Effector memory CD8-positive, alpha-beta T cell (primary cell): Measurements from ENCODE around the gene EIF2S3.

Source experiments
- ATAC-seq: fragments of 150-1000 bp; cut with Tn5 transposase; replicated peaks from 2 replicates; pipeline ENCODE4 v1.10.0; 2021; ENCODE audit warnings: mild to moderate bottlenecking, moderate library complexity
- DNase-seq, 3 experiments: peaks; one replicate each; pipeline ENCODE4 v3.0.0; 2021
- H3K27ac Mint-ChIP-seq, 2 donors: one replicate each; pipeline ENCODE4 v1.8.0; 2022; ENCODE audit warnings: mild to moderate bottlenecking in 2 of 2, mixed read lengths in 2 of 2, moderate library complexity in 2 of 2
- H3K27me3 Mint-ChIP-seq, 2 donors: one replicate each; pipeline ENCODE4 v1.8.0; 2022; ENCODE audit warnings: mixed read lengths in 2 of 2
- H3K36me3 Mint-ChIP-seq: one replicate; pipeline ENCODE4 v1.8.0; 2022; ENCODE audit warnings: mild to moderate bottlenecking, moderate library complexity, mixed read lengths; ENCODE audit not compliant: insufficient read depth
- H3K4me1 Mint-ChIP-seq, 2 donors: one replicate each; pipeline ENCODE4 v1.8.0; 2022; ENCODE audit warnings: low read depth in 2 of 2, mixed read lengths in 2 of 2
- H3K4me3 Mint-ChIP-seq, 2 donors: one replicate each; pipeline ENCODE4 v1.8.0; 2022; ENCODE audit warnings: mild to moderate bottlenecking in 2 of 2, mixed read lengths in 2 of 2, moderate library complexity in 2 of 2
- H3K9me3 Mint-ChIP-seq, 2 donors: one replicate each; pipeline ENCODE4 v1.8.0; 2022; ENCODE audit warnings: mixed read lengths in 2 of 2
- total RNA-seq, 9 experiments: gene quantifications; one replicate each; lab custom pipeline; 2026; lab: John Stamatoyannopoulos, UW

EIF2S3 gene
- 197 to 692 (median 418) reads per million in 9 experiments for total RNA-seq

DNA sequence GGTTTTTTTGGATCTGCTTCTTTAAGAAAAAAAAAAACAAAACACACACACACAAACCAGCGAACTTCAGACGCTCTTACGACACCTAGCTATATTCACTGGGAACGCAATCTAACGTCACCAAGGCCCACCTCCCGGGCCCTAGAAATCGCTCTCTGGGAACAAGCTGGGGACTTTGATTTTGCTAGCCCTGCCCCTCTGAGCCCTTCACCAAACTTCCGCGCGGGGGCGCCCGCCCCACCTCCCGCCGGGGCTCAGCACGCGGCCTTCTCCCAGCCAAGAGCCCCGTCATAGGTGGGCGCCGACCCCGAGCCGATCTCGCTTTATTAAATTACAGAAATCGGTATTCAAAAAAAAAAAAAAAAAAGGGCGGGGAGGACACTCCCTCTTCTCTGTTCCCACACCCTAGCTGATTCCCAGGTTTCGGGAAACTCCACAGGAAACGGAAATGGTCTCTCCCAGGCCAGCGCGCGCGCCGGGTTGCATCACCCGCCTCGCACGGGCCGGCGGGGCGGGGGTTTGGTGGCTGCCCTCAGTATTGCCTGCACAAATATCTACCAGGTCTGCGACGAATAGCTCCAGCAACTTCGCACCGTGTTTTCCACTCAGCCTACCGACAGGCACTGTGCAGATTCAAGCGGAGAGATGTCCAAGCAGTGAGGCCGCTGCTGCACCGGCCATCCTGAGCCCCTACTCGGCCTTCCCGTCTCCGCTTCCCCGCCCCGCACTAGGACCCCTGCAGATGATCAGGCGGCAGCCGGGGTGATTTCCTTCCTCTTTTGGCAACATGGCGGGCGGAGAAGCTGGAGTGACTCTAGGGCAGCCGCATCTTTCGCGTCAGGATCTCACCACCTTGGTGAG is at the start of gene EIF2S3:
EIF2S3 (plus strand) TSS at position 775 of the 861 bp plus-strand sequence; CDS start at position 788, 13 bp downstream.
- no peak within 1 kb of the TSS for H3K4me3 Mint-ChIP-seq
- H3K36me3 Mint-ChIP-seq, result peaks cover 32% of the 10 kb centered on the region
- H3K27me3 Mint-ChIP-seq, result no peaks in the 10 kb centered on the region
- H3K4me1 Mint-ChIP-seq, result peaks cover 2 to 12% of the 10 kb centered on the region in 2 donors
- DNase-seq (peak; percentile 73 to 82 (median 75)), ATAC-seq (peak; percentile 82)
- H3K9me3 Mint-ChIP-seq, result no peaks in the 10 kb centered on the region
- H3K27ac Mint-ChIP-seq, result peak within 1 kb of the TSS in 1 of 2 donors; percentile 97

DNA sequence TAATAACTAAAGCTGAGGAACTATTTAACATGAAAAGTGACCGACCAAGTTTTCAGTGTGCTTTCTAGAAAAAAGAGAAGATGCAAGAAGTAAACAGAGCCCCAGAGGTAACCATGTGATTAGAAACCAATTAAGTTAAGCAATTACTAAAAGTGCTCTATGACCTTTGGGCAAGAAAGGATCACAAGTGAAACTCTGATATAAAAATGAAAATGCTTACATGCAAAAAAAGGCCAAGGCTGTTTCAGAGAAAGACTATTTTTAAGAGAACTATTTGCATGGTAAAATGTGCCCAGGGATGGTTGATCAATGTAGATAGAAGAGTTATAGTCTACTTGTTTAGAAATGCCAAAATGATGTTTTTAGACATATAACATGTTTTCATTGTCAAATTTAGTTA is 49.7 kb upstream of the EIF2S3 start:
- Mint-ChIP-seq H3K36me3 (peaks cover 26% of the 10 kb centered on the region), H3K4me1 (peaks cover 9 to 21% of the 10 kb centered on the region in 2 donors), H3K4me3 (no peak overlapping the region), H3K27me3 (no peaks in the 10 kb centered on the region), H3K9me3 (no peaks in the 10 kb centered on the region), H3K27ac (no peak overlapping the region)
- DNase-seq (no peak), ATAC-seq (no peak)

DNA sequence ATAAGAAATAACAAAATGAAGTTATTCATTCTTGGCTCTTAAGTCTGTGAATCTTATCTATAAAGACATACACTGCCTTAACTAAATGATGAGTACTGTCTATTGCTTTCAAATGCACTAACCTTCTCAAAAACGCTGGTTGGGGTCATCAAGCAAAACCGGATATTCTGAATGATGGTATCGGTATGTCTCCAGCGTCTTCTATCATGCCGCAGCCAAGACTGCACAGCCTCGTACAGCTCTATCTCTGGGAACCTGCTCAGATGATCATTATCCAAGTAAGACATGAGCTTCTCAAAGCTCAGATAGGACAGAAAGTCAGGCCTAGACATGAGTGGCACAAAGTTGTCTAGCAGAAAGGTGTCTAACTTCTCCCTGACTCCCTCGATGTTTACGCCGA is 48.9 kb upstream of the EIF2S3 start:
- ATAC-seq (no peak), DNase-seq (no peak)
- Mint-ChIP-seq H3K4me3 (no peak overlapping the region), H3K4me1 (peaks cover 16 to 25% of the 10 kb centered on the region in 2 donors), H3K27me3 (no peaks in the 10 kb centered on the region), H3K36me3 (peaks cover 26% of the 10 kb centered on the region), H3K9me3 (no peaks in the 10 kb centered on the region), H3K27ac (no peak overlapping the region)

DNA sequence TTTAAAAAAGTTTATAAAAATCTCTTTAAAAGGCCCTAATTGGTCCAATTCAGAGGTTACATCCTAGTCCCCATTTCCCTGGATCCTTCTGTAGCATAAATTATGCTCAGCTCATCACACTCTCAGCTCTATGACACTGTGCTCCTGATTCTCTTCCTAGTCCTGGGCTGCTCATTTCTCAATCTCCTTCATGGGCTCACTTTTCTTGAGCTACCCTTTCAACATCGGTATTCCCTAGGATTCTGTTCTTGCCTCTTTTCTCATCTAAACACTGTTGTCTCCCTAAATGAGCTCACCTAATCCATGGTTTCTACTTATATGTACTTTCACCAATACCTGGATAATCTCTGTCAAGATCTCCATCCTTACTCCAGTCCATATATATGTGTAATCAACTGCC is 42.5 kb upstream of the EIF2S3 start:
- peaks cover 25 to 30% of the 10 kb centered on the region in 2 donors for H3K4me1 Mint-ChIP-seq
- no peaks in the 10 kb centered on the region for H3K27me3 Mint-ChIP-seq
- H3K4me3 Mint-ChIP-seq, result no peak overlapping the region
- H3K36me3 Mint-ChIP-seq, result peaks cover 16% of the 10 kb centered on the region
- peak overlapping the region in 1 of 2 donors; percentile 68 for H3K27ac Mint-ChIP-seq
- DNase-seq (no peak), ATAC-seq (no peak)
- H3K9me3 Mint-ChIP-seq, result no peaks in the 10 kb centered on the region

DNA sequence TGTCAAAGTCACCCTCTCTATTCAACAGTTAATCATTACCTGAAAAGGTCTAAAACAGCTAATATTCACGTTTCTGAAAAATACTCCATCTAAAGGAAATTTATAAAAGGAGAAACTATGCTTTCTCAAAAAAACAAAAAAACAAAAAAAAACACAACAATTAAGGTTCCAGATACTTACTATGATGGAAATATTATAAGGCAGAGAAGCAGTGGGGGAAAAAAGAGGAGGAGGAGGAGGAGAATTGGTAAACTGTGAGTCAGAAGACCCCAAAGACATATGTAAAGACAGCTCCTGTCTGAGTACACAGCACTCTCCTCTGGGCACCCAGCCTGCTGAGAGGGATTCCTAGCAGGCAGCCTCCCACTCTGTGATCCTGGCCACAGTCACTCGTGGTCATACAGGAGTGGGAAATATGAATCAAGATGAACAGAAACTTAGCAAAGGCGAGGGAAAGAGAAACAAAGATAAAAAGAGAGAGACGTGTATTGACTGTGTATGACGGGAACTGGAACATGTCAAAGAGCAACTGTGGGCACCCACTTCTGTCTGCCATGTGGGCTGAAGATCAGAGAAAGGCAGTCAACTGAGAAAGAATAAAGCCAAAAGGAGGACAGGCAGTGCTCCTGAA is 40.3 kb upstream of the EIF2S3 start:
- Mint-ChIP-seq H3K27ac (peak overlapping the region; percentile 75), H3K4me1 (peaks cover 23% of the 10 kb centered on the region in 2 donors), H3K9me3 (no peaks in the 10 kb centered on the region), H3K27me3 (no peaks in the 10 kb centered on the region), H3K4me3 (peak overlapping the region; percentile 47 to 73), H3K36me3 (peaks cover 14% of the 10 kb centered on the region)
- peak; percentile 50 for ATAC-seq
- DNase-seq, result no peak

DNA sequence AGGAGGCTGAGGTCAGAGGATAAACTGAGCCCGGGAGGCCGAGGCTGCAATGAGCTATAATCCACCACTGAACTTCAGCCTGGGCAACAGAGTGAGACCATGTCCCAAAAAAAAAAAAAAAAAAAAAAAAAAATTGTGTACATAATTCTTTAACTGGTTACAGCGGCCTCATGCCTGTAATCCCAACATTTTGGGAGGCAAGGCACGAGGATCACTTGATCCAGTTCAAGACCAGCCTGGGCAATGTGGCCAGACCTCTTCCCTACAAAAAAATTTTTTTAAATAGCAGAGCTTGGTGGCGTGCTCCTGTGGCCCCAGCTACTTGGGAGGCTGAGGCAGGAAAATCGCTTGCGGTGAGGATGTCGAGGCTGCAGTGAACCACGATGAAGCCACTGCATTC is 37.1 kb upstream of the EIF2S3 start:
- no peaks in the 10 kb centered on the region for H3K9me3 Mint-ChIP-seq
- H3K36me3 Mint-ChIP-seq, result peaks cover 9% of the 10 kb centered on the region
- no peaks in the 10 kb centered on the region for H3K27me3 Mint-ChIP-seq
- no peak overlapping the region for H3K27ac Mint-ChIP-seq
- H3K4me1 Mint-ChIP-seq, result peaks cover 22 to 31% of the 10 kb centered on the region in 2 donors
- no peak overlapping the region for H3K4me3 Mint-ChIP-seq
- DNase-seq, result no peak
- no peak for ATAC-seq

DNA sequence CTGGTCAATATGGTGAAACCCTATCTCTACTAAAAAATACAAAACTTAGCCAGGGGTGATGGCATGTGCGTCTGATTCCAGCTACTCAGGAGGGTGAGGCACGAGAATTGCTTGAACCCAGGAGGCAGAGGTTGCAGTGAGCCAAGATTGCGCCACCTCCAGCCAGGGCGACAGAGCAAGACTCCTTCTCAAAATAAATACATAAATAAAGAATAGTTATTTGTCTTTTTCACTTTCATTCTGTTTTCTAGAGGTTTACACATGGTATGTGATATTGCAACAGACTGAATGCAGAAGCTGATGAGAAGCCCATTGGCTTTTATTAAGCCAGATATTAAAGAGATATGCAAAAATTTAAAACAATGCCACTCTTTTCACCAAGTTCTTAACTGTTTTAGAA is 35.9 kb upstream of the EIF2S3 start:
- Mint-ChIP-seq H3K4me1 (peaks cover 22 to 38% of the 10 kb centered on the region in 2 donors), H3K27ac (no peak overlapping the region), H3K36me3 (peaks cover 10% of the 10 kb centered on the region), H3K27me3 (no peaks in the 10 kb centered on the region), H3K9me3 (no peaks in the 10 kb centered on the region), H3K4me3 (no peak overlapping the region)
- ATAC-seq (no peak), DNase-seq (no peak)

DNA sequence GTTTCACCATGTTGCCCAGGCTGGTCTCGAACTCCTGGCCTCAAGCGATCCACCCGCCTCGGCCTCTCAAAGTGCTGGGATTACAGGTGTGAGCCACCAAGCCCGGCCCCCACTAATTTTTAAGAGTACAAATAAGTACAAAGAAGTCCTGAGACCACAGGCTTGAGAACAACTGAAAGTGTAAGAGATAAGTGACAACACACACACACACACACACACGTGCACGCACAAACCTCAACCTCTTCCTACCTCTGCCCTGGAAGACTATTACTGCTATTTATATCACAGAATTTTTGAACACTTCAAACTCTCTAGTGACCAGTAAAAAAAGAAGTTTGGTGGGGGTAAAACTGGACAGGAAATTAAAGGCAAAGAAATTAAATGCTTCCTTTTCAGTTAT is 35.3 kb upstream of the EIF2S3 start:
- Mint-ChIP-seq H3K27ac (peak overlapping the region in 1 of 2 donors; percentile 79), H3K4me1 (peaks cover 19 to 32% of the 10 kb centered on the region in 2 donors)
- peak in 2 of 3 experiments; percentile 2 to 6 for DNase-seq

DNA sequence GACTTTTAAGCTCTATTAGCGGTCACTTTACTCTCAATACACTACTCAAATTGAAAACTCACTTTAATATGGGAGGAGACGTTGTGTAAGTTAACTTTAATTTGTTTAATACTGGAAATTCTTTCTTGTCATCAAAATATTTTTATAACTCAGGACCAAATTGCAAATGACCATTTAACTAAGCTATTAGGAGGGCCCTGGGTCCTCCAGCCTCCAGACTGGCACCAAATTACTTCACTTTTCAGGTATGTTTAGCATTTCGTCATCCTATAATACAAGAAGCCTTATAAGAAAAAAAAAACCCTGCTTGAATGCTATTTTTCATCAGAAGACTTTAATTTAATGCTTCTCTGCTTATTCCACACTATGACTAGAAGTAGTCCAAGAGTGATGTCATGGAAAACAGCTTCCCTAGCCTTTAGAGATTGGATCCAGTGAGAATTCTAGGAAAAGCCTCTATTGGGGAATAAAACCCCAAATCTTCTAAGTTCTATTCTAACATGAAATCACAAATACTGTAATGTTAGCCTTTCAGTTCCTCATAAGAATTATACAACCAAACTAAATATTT is 34.4 kb upstream of the EIF2S3 start:
- peak overlapping the region in 1 of 2 donors; percentile 70 for H3K4me3 Mint-ChIP-seq
- H3K27me3 Mint-ChIP-seq, result no peaks in the 10 kb centered on the region
- peak overlapping the region; percentile 29 to 79 for H3K27ac Mint-ChIP-seq
- H3K4me1 Mint-ChIP-seq, result peaks cover 16 to 28% of the 10 kb centered on the region in 2 donors
- no peak for DNase-seq
- H3K9me3 Mint-ChIP-seq, result no peaks in the 10 kb centered on the region
- peaks cover 21% of the 10 kb centered on the region for H3K36me3 Mint-ChIP-seq
- ATAC-seq, result no peak

More for the DNA sequence above, 35.3 kb upstream of the EIF2S3 start:
- Mint-ChIP-seq H3K27me3 (no peaks in the 10 kb centered on the region), H3K36me3 (peaks cover 13% of the 10 kb centered on the region), H3K9me3 (no peaks in the 10 kb centered on the region), H3K4me3 (peak overlapping the region; percentile 19 to 70)
- ATAC-seq, result peak; percentile 40

DNA sequence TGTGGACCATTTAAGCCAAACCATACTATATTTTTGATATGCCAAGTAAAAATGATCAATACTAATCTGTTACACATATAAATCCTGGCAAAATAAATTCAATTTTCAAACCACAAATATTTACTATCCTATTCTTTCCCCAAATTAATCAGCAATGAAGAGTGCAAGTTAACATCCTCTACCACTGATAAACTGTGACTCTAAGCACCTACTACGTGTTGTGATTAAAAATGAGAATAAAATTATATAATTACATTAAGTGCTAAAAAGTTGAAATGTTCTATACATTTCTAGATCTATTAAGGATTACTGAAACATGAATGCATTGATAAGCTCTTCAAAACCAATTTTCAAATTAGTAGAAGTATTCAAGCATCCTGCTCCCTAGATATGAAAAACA is 31.2 kb upstream of the EIF2S3 start:
- H3K36me3 Mint-ChIP-seq, result peaks cover 25% of the 10 kb centered on the region
- peak overlapping the region; percentile 73 to 75 for H3K27ac Mint-ChIP-seq
- H3K27me3 Mint-ChIP-seq, result no peaks in the 10 kb centered on the region
- H3K4me3 Mint-ChIP-seq, result peak overlapping the region; percentile 79 to 82
- no peaks in the 10 kb centered on the region for H3K9me3 Mint-ChIP-seq
- peaks cover 16 to 28% of the 10 kb centered on the region in 2 donors for H3K4me1 Mint-ChIP-seq
- DNase-seq, result no peak
- ATAC-seq, result no peak

DNA sequence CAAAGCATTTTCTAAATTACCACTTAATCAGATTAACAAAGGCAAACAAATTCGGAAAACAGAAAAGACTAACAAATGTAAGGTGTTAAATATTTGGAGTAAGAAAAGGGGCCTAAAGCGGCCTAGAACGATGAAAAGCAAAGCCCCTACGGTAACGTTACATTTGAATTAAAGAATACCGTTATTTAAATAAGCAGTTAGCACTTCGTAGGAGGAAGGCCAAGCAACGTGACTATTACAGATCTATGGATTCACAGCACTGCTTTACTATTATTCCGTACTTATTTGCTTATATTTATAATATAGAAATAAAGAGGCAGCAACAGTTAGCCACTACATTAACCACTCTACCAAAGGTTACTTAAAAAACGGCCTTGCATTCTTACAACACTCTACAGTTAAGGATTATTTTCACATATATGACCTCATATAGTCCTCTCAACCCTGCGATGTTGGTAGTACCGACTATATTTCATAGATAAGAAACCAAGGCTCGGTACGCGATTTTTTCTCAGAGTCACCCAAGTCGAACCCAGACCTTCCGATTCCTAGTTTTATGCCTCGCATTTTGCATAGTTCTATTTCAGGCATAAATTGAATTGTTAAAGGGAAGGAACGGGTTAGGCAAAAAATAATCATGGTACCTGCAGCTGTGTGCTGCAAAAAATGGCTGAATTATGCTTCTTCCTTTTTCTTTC is 30.6 kb upstream of the EIF2S3 start:
- ATAC-seq (no peak), DNase-seq (peak in 1 of 3 experiments; percentile 2)
- peak overlapping the region; percentile 79 to 82 for H3K4me3 Mint-ChIP-seq
- H3K27me3 Mint-ChIP-seq, result no peaks in the 10 kb centered on the region
- H3K9me3 Mint-ChIP-seq, result no peaks in the 10 kb centered on the region
- H3K4me1 Mint-ChIP-seq, result peaks cover 16 to 28% of the 10 kb centered on the region in 2 donors
- H3K36me3 Mint-ChIP-seq, result peaks cover 25% of the 10 kb centered on the region
- peak overlapping the region; percentile 73 to 75 for H3K27ac Mint-ChIP-seq

DNA sequence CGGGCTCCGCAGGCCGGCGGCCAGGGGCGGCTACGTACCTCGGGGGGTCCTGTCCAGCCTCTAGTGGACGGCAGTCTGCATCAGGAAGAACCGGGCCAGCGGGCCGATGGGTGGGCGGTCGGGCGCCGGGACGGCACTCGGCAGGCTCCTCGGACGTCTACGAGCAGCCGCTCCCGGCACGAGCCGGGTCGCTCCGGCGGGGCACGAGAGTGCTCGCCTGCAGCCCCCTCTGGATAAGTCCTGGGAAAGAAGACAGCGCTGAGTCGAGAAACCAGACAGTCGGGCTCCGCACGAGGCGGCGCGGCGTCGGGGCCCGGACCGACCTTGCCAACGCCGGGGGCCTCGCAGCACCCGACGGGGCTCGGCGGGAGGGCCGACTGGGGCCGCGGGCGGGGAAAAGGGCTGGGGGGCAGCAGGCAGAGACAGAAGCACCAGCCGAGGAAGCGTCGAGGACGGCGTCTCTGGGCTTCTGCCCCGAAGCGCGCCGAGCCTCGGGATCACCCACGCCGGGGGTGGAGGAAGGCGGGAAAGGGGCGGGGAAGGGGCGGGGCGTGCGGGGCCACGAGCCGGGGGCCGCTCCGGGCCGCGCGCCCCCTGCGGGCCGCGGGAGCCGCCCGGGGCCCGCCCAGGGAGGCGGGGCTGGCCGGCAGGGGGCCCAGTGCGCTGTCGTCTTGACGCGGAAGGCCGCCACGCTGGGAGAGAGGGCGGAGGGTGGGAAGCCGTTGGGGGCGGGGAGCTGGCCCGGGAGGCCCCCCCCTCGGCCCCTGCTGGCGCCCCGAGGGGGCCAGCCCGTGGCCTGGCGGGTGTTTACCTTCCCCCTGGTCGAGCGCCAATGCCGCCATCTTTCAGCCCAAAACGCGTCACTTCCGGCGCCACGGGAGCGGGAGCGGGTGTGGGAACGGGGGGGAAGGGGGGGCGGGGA is 29.7 kb upstream of the EIF2S3 start:
- Mint-ChIP-seq H3K9me3 (no peaks in the 10 kb centered on the region), H3K4me3 (peak overlapping the region; percentile 79 to 82), H3K4me1 (peaks cover 9 to 22% of the 10 kb centered on the region in 2 donors), H3K27ac (peak overlapping the region; percentile 73 to 75), H3K27me3 (no peaks in the 10 kb centered on the region), H3K36me3 (peaks cover 25% of the 10 kb centered on the region)
- DNase-seq (peak; percentile 66 to 74 (median 66)), ATAC-seq (peak; percentile 91)
